ENCODE measurements around the gene STEAP3.

STEAP3 gene

DNA sequence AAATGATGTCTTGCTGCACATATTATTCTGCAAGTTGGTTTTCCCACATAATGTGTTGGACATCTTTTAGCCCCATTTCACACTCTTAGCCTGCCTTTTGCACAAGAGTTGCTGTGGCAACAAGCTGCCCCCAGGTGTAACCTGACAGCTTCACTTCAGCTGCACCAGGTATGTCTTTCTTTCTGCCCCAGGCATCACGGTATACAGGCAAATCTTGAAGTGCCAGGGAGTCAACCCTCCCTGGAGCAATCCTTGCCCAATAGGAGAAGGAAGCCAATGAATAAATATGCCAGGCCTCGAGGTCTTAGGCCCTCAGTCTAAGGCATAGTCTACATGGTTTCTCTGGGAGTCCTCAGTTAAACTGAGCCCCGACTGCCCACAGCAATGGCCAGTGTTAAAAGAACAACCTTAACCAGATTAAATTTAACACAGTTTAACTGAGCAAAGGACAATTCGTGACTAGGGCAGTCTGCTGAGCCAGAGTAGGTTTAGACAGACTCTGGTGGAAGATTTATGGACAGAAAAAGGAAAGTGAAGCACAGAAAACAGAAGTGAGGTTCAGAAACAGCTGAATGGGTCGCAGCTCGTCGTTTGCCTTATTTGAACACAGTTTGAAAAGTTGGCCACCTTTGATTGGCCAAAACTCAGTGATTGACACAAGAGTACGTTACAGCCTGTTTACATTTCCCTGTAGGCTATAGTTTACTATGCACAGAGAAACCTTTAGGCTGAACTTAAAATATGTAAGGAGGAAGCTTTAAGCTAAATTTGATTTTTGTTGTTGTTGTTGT lies 33.1 kb upstream of the STEAP3 start:
- Histone ChIP-seq H3K36me3 (ENCODE audit: control insufficient read depth, insufficient read depth, low read length) (no peaks in the 10 kb centered on the region), H3K9me3 (ENCODE audit: control insufficient read depth, low read length) (no peaks in the 10 kb centered on the region), H3K4me1 (no peaks in the 10 kb centered on the region), H3K27me3 (ENCODE audit: control insufficient read depth, insufficient read depth, low read length) (no peaks in the 10 kb centered on the region), H2AFZ (no peak overlapping the region), H3K4me2 (ENCODE audit: low read length) (no peak overlapping the region), H3K27ac (no peak overlapping the region), H3K9ac (no peak overlapping the region), H3K79me2 (no peaks in the 10 kb centered on the region), H3K4me3 (ENCODE audit: low read depth, low read length) (no peak overlapping the region)
- TF ChIP-seq, protein P1, sequence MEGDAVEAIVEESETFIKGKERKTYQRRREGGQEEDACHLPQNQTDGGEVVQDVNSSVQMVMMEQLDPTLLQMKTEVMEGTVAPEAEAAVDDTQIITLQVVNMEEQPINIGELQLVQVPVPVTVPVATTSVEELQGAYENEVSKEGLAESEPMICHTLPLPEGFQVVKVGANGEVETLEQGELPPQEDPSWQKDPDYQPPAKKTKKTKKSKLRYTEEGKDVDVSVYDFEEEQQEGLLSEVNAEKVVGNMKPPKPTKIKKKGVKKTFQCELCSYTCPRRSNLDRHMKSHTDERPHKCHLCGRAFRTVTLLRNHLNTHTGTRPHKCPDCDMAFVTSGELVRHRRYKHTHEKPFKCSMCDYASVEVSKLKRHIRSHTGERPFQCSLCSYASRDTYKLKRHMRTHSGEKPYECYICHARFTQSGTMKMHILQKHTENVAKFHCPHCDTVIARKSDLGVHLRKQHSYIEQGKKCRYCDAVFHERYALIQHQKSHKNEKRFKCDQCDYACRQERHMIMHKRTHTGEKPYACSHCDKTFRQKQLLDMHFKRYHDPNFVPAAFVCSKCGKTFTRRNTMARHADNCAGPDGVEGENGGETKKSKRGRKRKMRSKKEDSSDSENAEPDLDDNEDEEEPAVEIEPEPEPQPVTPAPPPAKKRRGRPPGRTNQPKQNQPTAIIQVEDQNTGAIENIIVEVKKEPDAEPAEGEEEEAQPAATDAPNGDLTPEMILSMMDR (IDR thresholded peaks at IDR 0.05): no peak

DNA sequence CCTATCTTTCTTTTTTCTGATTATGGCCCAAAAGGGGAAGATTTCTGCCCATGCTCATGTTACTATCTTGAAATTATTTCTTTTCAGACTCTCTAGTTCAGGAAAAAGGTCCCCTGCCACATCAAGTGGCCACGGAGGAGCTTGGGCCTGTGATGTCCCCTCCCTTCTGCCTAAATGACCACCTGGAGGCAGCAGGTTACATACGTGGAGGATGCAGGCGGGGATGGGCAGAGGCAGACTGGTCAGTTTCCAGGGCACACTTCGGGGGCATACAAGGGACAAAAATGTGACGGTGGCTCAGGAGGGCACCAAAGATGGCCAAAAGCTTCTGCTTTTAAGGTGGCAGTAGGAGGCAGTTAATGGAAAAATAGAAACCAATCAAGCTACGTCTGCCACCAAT lies 30.7 kb upstream of the STEAP3 start:
- no peak overlapping the region for H3K27ac ChIP-seq
- no peaks in the 10 kb centered on the region for H3K4me1 ChIP-seq
- no peaks in the 10 kb centered on the region for H3K79me2 ChIP-seq
- no peak overlapping the region for H3K4me2 ChIP-seq (ENCODE audit: low read length)
- no peak overlapping the region for H2AFZ ChIP-seq
- no peaks in the 10 kb centered on the region for H3K27me3 ChIP-seq (ENCODE audit: control insufficient read depth, insufficient read depth, low read length)
- no peak overlapping the region for H3K4me3 ChIP-seq (ENCODE audit: low read depth, low read length)
- no peaks in the 10 kb centered on the region for H3K9me3 ChIP-seq (ENCODE audit: control insufficient read depth, low read length)
- H3K9ac ChIP-seq: no peak overlapping the region
- H3K36me3 ChIP-seq (ENCODE audit: control insufficient read depth, insufficient read depth, low read length): no peaks in the 10 kb centered on the region
- TF ChIP-seq, protein P1 (IDR thresholded peaks at IDR 0.05): no peak

DNA sequence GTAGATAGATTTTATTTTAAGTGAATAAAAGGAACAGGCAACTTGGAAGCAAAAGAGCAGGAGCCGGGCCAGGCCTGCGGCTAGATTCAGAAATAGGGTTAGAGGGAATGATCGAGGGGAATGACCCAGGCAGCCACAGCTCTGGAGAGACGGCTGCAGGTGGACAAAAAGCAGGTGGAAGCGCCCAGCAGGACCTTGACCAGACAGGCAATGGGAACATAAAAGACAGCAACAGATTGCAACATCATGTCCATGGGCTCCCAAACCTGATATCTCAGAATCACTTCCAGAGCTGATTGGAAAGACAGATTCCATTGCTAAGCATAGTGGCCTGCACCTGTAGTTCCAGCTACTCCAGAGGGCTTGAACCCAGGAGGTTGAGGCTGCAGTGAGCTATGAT lies 28.6 kb upstream of the STEAP3 start:
- no peak overlapping the region for H3K4me3 ChIP-seq (ENCODE audit: low read depth, low read length)
- no peaks in the 10 kb centered on the region for H3K9me3 ChIP-seq (ENCODE audit: control insufficient read depth, low read length)
- H2AFZ ChIP-seq: no peak overlapping the region
- H3K79me2 ChIP-seq: no peaks in the 10 kb centered on the region
- no peaks in the 10 kb centered on the region for H3K36me3 ChIP-seq (ENCODE audit: control insufficient read depth, insufficient read depth, low read length)
- H3K4me2 ChIP-seq (ENCODE audit: low read length): no peak overlapping the region
- no peaks in the 10 kb centered on the region for H3K27me3 ChIP-seq (ENCODE audit: control insufficient read depth, insufficient read depth, low read length)
- no peak overlapping the region for H3K27ac ChIP-seq
- no peaks in the 10 kb centered on the region for H3K4me1 ChIP-seq
- H3K9ac ChIP-seq: no peak overlapping the region
- TF ChIP-seq, protein P1 (IDR thresholded peaks at IDR 0.05): no peak

DNA sequence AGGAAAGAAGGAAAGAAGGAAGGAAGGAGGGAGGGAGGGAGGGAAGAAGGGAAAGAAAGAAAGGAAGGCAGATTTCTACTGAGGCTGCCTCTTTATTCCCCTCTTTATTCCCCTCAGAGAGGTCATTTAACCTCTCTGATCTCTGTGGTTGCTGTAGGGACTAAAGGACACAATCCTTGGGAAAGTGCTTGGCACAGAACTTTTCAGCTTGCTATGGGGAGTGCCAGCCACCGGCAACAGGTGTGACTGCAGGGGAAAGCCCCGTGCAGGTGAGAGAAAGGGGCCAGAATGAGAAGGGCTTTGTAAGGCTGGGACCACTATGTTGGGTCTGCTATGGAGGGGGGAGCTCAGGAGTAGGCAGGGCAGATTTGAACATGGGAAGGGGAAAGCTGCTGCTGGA lies 27.7 kb upstream of the STEAP3 start:
- H3K4me2 ChIP-seq (ENCODE audit: low read length): no peak overlapping the region
- no peak overlapping the region for H3K4me3 ChIP-seq (ENCODE audit: low read depth, low read length)
- H3K36me3 ChIP-seq (ENCODE audit: control insufficient read depth, insufficient read depth, low read length): no peaks in the 10 kb centered on the region
- no peaks in the 10 kb centered on the region for H3K79me2 ChIP-seq
- no peak overlapping the region for H3K27ac ChIP-seq
- H3K9ac ChIP-seq: no peak overlapping the region
- TF ChIP-seq, protein P1 (IDR thresholded peaks at IDR 0.05): no peak
- H2AFZ ChIP-seq: no peak overlapping the region
- no peaks in the 10 kb centered on the region for H3K4me1 ChIP-seq
- H3K27me3 ChIP-seq (ENCODE audit: control insufficient read depth, insufficient read depth, low read length): no peaks in the 10 kb centered on the region
- no peaks in the 10 kb centered on the region for H3K9me3 ChIP-seq (ENCODE audit: control insufficient read depth, low read length)
